ENCODE data around the gene SUN1.

SUN1 gene

GRCh38 chr7:922334-923107, 90.2 kb downstream of the SUN1 start:
- ATAC-seq = no peak

GRCh38 chr7:923108-924041, 91.1 kb downstream of the SUN1 start:
- ATAC-seq = peak; percentile 15
- TF ChIP-seq ZC3H10 (CRISPR knock-in tag; IDR thresholded peaks at IDR 0.05) (no peak), ARNTL (CRISPR knock-in tag; IDR thresholded peaks at IDR 0.05; ENCODE audit: borderline replicate concordance, low read depth) (no peak), CREB5 (CRISPR knock-in tag; IDR thresholded peaks at IDR 0.05; ENCODE audit: low read depth) (no peak), ZFP3 (CRISPR knock-in tag; IDR thresholded peaks at IDR 0.05) (no peak), TCF4 (CRISPR knock-in tag; IDR thresholded peaks at IDR 0.05; ENCODE audit: borderline replicate concordance) (no peak), SNAI2 (CRISPR knock-in tag; IDR thresholded peaks at IDR 0.05) (no peak), OSR1 (CRISPR knock-in tag; IDR thresholded peaks at IDR 0.05) (no peak), ZNF70 (CRISPR knock-in tag; IDR thresholded peaks at IDR 0.05) (no peak), CSRNP3 (CRISPR knock-in tag; IDR thresholded peaks at IDR 0.05) (no peak), CSDC2 (CRISPR knock-in tag; IDR thresholded peaks at IDR 0.05) (no peak), ISL1 (CRISPR knock-in tag; IDR thresholded peaks at IDR 0.05) (no peak), POU6F1 (CRISPR knock-in tag; IDR thresholded peaks at IDR 0.05; ENCODE audit: borderline replicate concordance, low read depth) (no peak), PATZ1 (CRISPR knock-in tag; IDR thresholded peaks at IDR 0.05; ENCODE audit: borderline replicate concordance) (no peak), RARB (CRISPR knock-in tag; IDR thresholded peaks at IDR 0.05) (no peak)

More at GRCh38 chr7:922334-923107, 90.2 kb downstream of the SUN1 start:
- TF ChIP-seq BACH2 (CRISPR knock-in tag; IDR thresholded peaks at IDR 0.05; ENCODE audit: borderline replicate concordance) = no peak
- no peak for TF ChIP-seq TCF4 (CRISPR knock-in tag; IDR thresholded peaks at IDR 0.05; ENCODE audit: borderline replicate concordance)
- TF ChIP-seq CSRNP3 (CRISPR knock-in tag; IDR thresholded peaks at IDR 0.05) = no peak
- no peak for TF ChIP-seq CSDC2 (CRISPR knock-in tag; IDR thresholded peaks at IDR 0.05)
- no peak for TF ChIP-seq ZNF8 (CRISPR knock-in tag; IDR thresholded peaks at IDR 0.05)
- TF ChIP-seq CREB5 (CRISPR knock-in tag; IDR thresholded peaks at IDR 0.05; ENCODE audit: low read depth) = no peak
- TF ChIP-seq PPARA (CRISPR knock-in tag; IDR thresholded peaks at IDR 0.05; ENCODE audit: borderline replicate concordance) = no peak
- TF ChIP-seq POU6F1 (CRISPR knock-in tag; IDR thresholded peaks at IDR 0.05; ENCODE audit: borderline replicate concordance, low read depth) = no peak
- no peak for TF ChIP-seq OSR1 (CRISPR knock-in tag; IDR thresholded peaks at IDR 0.05)

Measured in SK-N-SH treated with all-trans-retinoic acid at 6 μM for 48 hours (cell line).